ENCODE measurements around the gene MERTK. TPM values are rescaled to one million over a fixed set of nuclear protein-coding genes. Genes with fewer than 3 reads are reported as not detected.

The MERTK gene
- total RNA-seq, 2 donors from 2014 or later, result 22.2 to 43.6 TPM

DNA sequence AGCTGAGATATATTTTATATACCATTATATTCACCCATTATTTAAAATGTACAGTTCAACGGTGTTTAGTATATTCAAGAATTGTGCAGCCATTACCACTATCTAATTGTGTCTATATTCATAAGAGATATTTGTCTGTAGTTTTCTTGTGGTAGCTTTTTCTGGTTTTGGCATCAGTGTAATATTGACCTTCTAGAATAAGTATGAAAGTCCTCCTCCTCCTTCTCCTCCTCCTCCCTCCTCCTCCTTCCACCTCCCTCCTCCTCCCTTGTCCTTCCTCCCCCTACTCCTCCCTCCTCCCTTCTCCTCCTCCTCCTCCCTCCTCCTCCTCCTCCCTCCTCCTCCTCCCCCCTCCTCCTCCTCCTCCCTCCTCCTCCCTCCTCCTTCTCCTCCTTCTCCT is 72.0 kb downstream of the MERTK start:
- Histone ChIP-seq H3K4me3 (no peak overlapping the region), H3K36me3 (no peaks in the 10 kb centered on the region), H3K27ac (no peak overlapping the region), H3K9me3 (no peaks in the 10 kb centered on the region), H3K4me1 (replicated peaks) (no peaks in the 10 kb centered on the region), H3K27me3 (replicated peaks; ENCODE audit: insufficient read depth) (no peaks in the 10 kb centered on the region)
- WGBS, result 100% methylated on average over 1 of the region's 1 CpG
- DNase-seq (ENCODE audit: low spot score), result no peak
- TF ChIP-seq CTCF (IDR thresholded peaks at IDR 0.05) (no peak), POLR2A (IDR thresholded peaks at IDR 0.05) (no peak), POLR2AphosphoS5 (IDR thresholded peaks at IDR 0.05) (no peak)
- intact Hi-C loops (cut with DNase I), result no loop called here

DNA sequence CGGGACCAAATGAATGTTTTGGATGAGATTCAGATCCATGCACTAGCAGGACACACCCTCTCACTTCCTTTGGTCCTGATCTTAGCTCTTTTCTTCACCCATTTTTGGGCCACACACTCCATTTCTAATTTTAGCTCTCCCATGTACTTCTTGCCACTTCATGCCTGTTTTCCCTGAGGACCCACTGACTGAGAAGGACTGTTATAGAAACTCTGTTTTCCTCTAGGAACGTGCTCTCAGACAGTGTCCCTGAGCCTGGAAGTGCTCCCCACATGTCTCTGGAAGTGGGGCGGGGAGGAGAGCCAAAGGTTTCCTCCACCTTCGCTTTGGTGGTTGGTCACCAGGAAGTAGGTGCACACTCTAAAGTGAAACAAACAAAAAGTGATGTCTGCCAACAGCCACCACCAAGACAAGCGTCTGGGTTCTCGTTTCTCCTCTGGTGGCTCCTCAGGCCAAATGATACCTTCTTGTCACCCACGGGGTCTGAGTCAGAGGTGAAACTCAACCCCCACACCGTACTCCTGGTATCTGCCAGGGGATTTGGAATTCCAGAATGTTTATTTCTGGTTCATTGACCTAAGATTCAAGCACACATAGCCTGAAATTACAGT is 74.7 kb downstream of the MERTK start:
- intact Hi-C loops (cut with DNase I), result no loop called here
- Histone ChIP-seq H3K9me3 (no peaks in the 10 kb centered on the region), H3K36me3 (no peaks in the 10 kb centered on the region), H3K27me3 (replicated peaks; ENCODE audit: insufficient read depth) (no peaks in the 10 kb centered on the region), H3K27ac (no peak overlapping the region), H3K4me1 (replicated peaks) (no peaks in the 10 kb centered on the region), H3K4me3 (no peak overlapping the region)
- no peak for TF ChIP-seq CTCF (IDR thresholded peaks at IDR 0.05)
- TF ChIP-seq POLR2AphosphoS5 (IDR thresholded peaks at IDR 0.05), result no peak
- TF ChIP-seq POLR2A (IDR thresholded peaks at IDR 0.05), result no peak
- DNase-seq (ENCODE audit: low spot score), result no peak
- WGBS, result 74% methylated on average over 8 of the region's 8 CpGs

- intact Hi-C loops (cut with DNase I), result no loop called here
- no peak for DNase-seq (ENCODE audit: low spot score)
- no peak overlapping the region for H3K27ac ChIP-seq
- no peaks in the 10 kb centered on the region for H3K4me1 ChIP-seq (replicated peaks)
- no peak overlapping the region for H3K4me3 ChIP-seq
- H3K36me3 ChIP-seq, result no peaks in the 10 kb centered on the region
- no peaks in the 10 kb centered on the region for H3K9me3 ChIP-seq
- H3K27me3 ChIP-seq (replicated peaks; ENCODE audit: insufficient read depth), result no peaks in the 10 kb centered on the region
- 98% methylated on average over 4 of the region's 4 CpGs for WGBS
- TF ChIP-seq POLR2A (IDR thresholded peaks at IDR 0.05) (no peak), POLR2AphosphoS5 (IDR thresholded peaks at IDR 0.05) (no peak), CTCF (IDR thresholded peaks at IDR 0.05) (no peak)
These were observed 75.3 kb downstream of the MERTK start for GRCh38 chr2:111973701-111974100.

DNA sequence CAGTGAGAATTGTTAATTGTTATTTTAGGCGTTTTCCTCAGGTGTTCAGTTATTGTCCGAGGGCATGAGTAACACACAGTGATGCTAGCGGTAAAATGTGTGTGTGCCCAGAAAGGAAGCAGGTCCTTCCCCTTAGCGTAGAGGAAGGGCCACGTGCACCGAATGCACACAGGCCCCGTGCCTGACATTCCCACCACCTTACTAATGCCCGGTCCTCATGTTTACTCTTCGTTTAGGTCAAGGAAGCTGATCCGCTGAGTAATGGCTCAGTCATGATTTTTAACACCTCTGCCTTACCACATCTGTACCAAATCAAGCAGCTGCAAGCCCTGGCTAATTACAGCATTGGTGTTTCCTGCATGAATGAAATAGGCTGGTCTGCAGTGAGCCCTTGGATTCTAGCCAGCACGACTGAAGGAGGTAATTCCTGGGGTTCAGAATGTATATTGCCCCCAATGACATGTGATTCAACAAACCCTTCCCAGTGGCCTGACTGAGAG is 76.7 kb downstream of the MERTK start:
- Histone ChIP-seq H3K36me3 (no peaks in the 10 kb centered on the region), H3K4me1 (replicated peaks) (no peaks in the 10 kb centered on the region), H3K9me3 (no peaks in the 10 kb centered on the region), H3K27me3 (replicated peaks; ENCODE audit: insufficient read depth) (no peaks in the 10 kb centered on the region), H3K27ac (no peak overlapping the region), H3K4me3 (no peak overlapping the region)
- no peak for TF ChIP-seq CTCF (IDR thresholded peaks at IDR 0.05)
- TF ChIP-seq POLR2A (IDR thresholded peaks at IDR 0.05), result no peak
- TF ChIP-seq POLR2AphosphoS5 (IDR thresholded peaks at IDR 0.05), result no peak
- intact Hi-C loops (cut with DNase I), result no loop called here
- WGBS, result 66% methylated on average over 11 of the region's 11 CpGs
- no peak for DNase-seq (ENCODE audit: low spot score)

DNA sequence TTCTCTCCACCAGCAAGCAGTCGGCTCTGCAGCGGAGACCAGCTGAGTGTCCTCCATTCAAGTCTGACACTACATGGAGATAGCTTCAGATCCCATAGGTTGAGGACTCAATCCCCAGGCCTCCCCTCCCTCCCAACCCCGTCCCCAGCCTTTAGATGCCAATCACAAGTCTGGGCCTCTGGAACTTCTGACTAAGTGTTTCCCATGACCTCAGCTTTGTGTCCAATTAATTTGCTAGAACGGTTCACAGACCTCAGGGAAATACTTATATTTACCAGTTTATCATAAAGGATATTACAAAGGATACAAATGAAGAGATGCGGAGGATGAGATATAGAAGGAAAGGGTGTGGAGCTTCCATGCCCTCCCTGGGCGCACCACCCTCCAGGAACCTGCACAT is 77.4 kb downstream of the MERTK start:
- H3K4me3 ChIP-seq, result no peak overlapping the region
- intact Hi-C loops (cut with DNase I), result no loop called here
- TF ChIP-seq POLR2AphosphoS5 (IDR thresholded peaks at IDR 0.05) (no peak), CTCF (IDR thresholded peaks at IDR 0.05) (no peak)
- WGBS, result 82% methylated on average over 6 of the region's 6 CpGs
- H3K27ac ChIP-seq, result no peak overlapping the region
- H3K36me3 ChIP-seq, result no peaks in the 10 kb centered on the region
- H3K9me3 ChIP-seq, result no peaks in the 10 kb centered on the region
- H3K27me3 ChIP-seq (replicated peaks; ENCODE audit: insufficient read depth), result no peaks in the 10 kb centered on the region
- no peaks in the 10 kb centered on the region for H3K4me1 ChIP-seq (replicated peaks)
- DNase-seq (ENCODE audit: low spot score), result no peak
